ENCODE measurements around the gene GCSAML. TPM values are rescaled to one million over a fixed set of nuclear protein-coding genes. Genes with fewer than 3 reads are reported as not detected.

The GCSAML gene
- total RNA-seq, 1 donor from 2014 or later, result 0.14 TPM

Other genes with a start within 250 kb of the GCSAML start
- 30.3 and 30.5 TPM in 2 replicates for gene ZNF496, start 217.3 kb upstream of the GCSAML start, total RNA-seq
- gene NLRP3, start 133.0 kb upstream of the GCSAML start, total RNA-seq, result 0.09 and 0.12 TPM in 2 replicates
- not detected in 2 replicates for gene OR2B11, start 91.0 kb upstream of the GCSAML start, total RNA-seq
- not detected in 2 replicates for gene OR2C3, start 12.7 kb upstream of the GCSAML start, total RNA-seq
- not detected in 2 replicates for gene OR2G2, start 39.2 kb downstream of the GCSAML start, total RNA-seq
- not detected in 2 replicates for gene OR2G3, start 56.5 kb downstream of the GCSAML start, total RNA-seq
- gene OR13G1, start 130.6 kb downstream of the GCSAML start, total RNA-seq, result not detected in 2 replicates
- not detected in 2 replicates for gene OR6F1, start 167.5 kb downstream of the GCSAML start, total RNA-seq
- gene OR14K1, start 189.5 kb downstream of the GCSAML start, total RNA-seq, result not detected in 2 replicates
- gene OR14A2, start 199.0 kb downstream of the GCSAML start, total RNA-seq, result not detected in 2 replicates
- gene OR1C1, start 211.4 kb downstream of the GCSAML start, total RNA-seq, result not detected in 2 replicates